ENCODE measurements around the gene CALHM1. TPM values are rescaled to one million over a fixed set of nuclear protein-coding genes. Genes with fewer than 3 reads are reported as not detected.

CALHM1 gene
- total RNA-seq, 1 donor from 2014 or later = not detected

GRCh38 chr10:103502849-103503660 lies 44.4 kb upstream of the CALHM1 start:
- DNase-seq = peak; percentile 45
- TF ChIP-seq CTCF (IDR thresholded peaks at IDR 0.05; ENCODE audit: partially characterized antibody, unreplicated experiment) = no peak
- H3K4me3 Mint-ChIP-seq (ENCODE audit: unreplicated experiment) = no peak overlapping the region
- H3K27me3 Mint-ChIP-seq (ENCODE audit: unreplicated experiment) = peaks cover 11% of the 10 kb centered on the region
- peaks cover 2% of the 10 kb centered on the region for H3K9me3 Mint-ChIP-seq (ENCODE audit: unreplicated experiment)
- H3K4me1 Mint-ChIP-seq (ENCODE audit: low read depth, unreplicated experiment) = peaks cover 26% of the 10 kb centered on the region
- H3K36me3 Mint-ChIP-seq (ENCODE audit: unreplicated experiment) = no peaks in the 10 kb centered on the region
- no peak overlapping the region for H3K27ac Mint-ChIP-seq (ENCODE audit: unreplicated experiment)

- peak overlapping the region; percentile 3 for H3K27ac Mint-ChIP-seq (ENCODE audit: unreplicated experiment)
- DNase-seq = peak; percentile 37
- no peaks in the 10 kb centered on the region for H3K36me3 Mint-ChIP-seq (ENCODE audit: unreplicated experiment)
- H3K4me3 Mint-ChIP-seq (ENCODE audit: unreplicated experiment) = peak overlapping the region; percentile 37
- no peak for TF ChIP-seq CTCF (IDR thresholded peaks at IDR 0.05; ENCODE audit: partially characterized antibody, unreplicated experiment)
- H3K4me1 Mint-ChIP-seq (ENCODE audit: low read depth, unreplicated experiment) = peaks cover 22% of the 10 kb centered on the region
- peaks cover 2% of the 10 kb centered on the region for H3K9me3 Mint-ChIP-seq (ENCODE audit: unreplicated experiment)
- H3K27me3 Mint-ChIP-seq (ENCODE audit: unreplicated experiment) = peaks cover 14% of the 10 kb centered on the region
Observed at GRCh38 chr10:103501186-103501585, 42.5 kb upstream of the CALHM1 start.

- H3K4me1 Mint-ChIP-seq (ENCODE audit: low read depth, unreplicated experiment) = peaks cover 22% of the 10 kb centered on the region
- no peak overlapping the region for H3K4me3 Mint-ChIP-seq (ENCODE audit: unreplicated experiment)
- no peak overlapping the region for H3K27ac Mint-ChIP-seq (ENCODE audit: unreplicated experiment)
- DNase-seq = no peak
- peaks cover 2% of the 10 kb centered on the region for H3K9me3 Mint-ChIP-seq (ENCODE audit: unreplicated experiment)
- H3K36me3 Mint-ChIP-seq (ENCODE audit: unreplicated experiment) = no peaks in the 10 kb centered on the region
- no peak for TF ChIP-seq CTCF (IDR thresholded peaks at IDR 0.05; ENCODE audit: partially characterized antibody, unreplicated experiment)
- H3K27me3 Mint-ChIP-seq (ENCODE audit: unreplicated experiment) = peaks cover 17% of the 10 kb centered on the region
Observed at GRCh38 chr10:103500481-103500880, 41.8 kb upstream of the CALHM1 start.

- Mint-ChIP-seq H3K9me3 (ENCODE audit: unreplicated experiment) (peaks cover 2% of the 10 kb centered on the region), H3K27me3 (ENCODE audit: unreplicated experiment) (peaks cover 20% of the 10 kb centered on the region), H3K4me1 (ENCODE audit: low read depth, unreplicated experiment) (peaks cover 22% of the 10 kb centered on the region), H3K27ac (ENCODE audit: unreplicated experiment) (no peak overlapping the region), H3K4me3 (ENCODE audit: unreplicated experiment) (no peak overlapping the region), H3K36me3 (ENCODE audit: unreplicated experiment) (no peaks in the 10 kb centered on the region)
- TF ChIP-seq CTCF (IDR thresholded peaks at IDR 0.05; ENCODE audit: partially characterized antibody, unreplicated experiment) = no peak
- DNase-seq = no peak
Observed at GRCh38 chr10:103499881-103500280, 41.2 kb upstream of the CALHM1 start.

GRCh38 chr10:103498936-103499638 lies 40.4 kb upstream of the CALHM1 start:
- H3K27ac Mint-ChIP-seq (ENCODE audit: unreplicated experiment) = no peak overlapping the region
- H3K36me3 Mint-ChIP-seq (ENCODE audit: unreplicated experiment) = no peaks in the 10 kb centered on the region
- H3K9me3 Mint-ChIP-seq (ENCODE audit: unreplicated experiment) = peaks cover 1% of the 10 kb centered on the region
- peaks cover 21% of the 10 kb centered on the region for H3K27me3 Mint-ChIP-seq (ENCODE audit: unreplicated experiment)
- peaks cover 24% of the 10 kb centered on the region for H3K4me1 Mint-ChIP-seq (ENCODE audit: low read depth, unreplicated experiment)
- no peak for DNase-seq
- H3K4me3 Mint-ChIP-seq (ENCODE audit: unreplicated experiment) = no peak overlapping the region
- TF ChIP-seq CTCF (IDR thresholded peaks at IDR 0.05; ENCODE audit: partially characterized antibody, unreplicated experiment) = no peak
